ENCODE data around the gene ARHGEF6. TPM values are rescaled to one million over a fixed set of nuclear protein-coding genes. Genes with fewer than 3 reads are reported as not detected.

The ARHGEF6 gene
- total RNA-seq, 1 experiment from 2014 or later, result 5.1 TPM

DNA sequence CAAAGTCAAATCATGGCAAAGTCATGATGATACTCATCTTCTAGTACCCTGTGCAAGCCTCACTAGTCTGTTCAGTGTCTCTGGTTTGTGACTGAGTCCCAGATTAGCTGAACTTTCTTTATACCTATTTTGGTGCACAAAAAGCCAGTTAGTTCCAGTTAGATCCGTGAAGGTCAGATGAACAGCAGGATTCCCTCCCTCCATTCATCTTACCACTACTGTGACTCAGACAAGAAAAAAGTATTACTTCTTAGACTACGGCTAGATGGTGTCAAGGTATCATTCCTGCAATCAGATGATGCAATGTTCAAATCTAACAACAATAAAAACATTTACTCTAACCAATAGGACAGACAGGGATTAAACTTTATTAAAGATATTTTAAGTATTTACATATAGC, 30.4 kb downstream of the ARHGEF6 start (continued):
- TF ChIP-seq, protein P1, sequence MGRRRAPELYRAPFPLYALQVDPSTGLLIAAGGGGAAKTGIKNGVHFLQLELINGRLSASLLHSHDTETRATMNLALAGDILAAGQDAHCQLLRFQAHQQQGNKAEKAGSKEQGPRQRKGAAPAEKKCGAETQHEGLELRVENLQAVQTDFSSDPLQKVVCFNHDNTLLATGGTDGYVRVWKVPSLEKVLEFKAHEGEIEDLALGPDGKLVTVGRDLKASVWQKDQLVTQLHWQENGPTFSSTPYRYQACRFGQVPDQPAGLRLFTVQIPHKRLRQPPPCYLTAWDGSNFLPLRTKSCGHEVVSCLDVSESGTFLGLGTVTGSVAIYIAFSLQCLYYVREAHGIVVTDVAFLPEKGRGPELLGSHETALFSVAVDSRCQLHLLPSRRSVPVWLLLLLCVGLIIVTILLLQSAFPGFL (CRISPR knock-in tag; IDR thresholded peaks at IDR 0.05; ENCODE audit: borderline replicate concordance), result no peak
- TF ChIP-seq, protein P2, sequence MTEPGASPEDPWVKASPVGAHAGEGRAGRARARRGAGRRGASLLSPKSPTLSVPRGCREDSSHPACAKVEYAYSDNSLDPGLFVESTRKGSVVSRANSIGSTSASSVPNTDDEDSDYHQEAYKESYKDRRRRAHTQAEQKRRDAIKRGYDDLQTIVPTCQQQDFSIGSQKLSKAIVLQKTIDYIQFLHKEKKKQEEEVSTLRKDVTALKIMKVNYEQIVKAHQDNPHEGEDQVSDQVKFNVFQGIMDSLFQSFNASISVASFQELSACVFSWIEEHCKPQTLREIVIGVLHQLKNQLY (CRISPR knock-in tag; IDR thresholded peaks at IDR 0.05), result no peak
- TF ChIP-seq NFE2L1 (CRISPR knock-in tag; IDR thresholded peaks at IDR 0.05), result no peak
- TF ChIP-seq GTF2I (CRISPR knock-in tag; conservative IDR thresholded peaks at IDR 0.05), result no peak

DNA sequence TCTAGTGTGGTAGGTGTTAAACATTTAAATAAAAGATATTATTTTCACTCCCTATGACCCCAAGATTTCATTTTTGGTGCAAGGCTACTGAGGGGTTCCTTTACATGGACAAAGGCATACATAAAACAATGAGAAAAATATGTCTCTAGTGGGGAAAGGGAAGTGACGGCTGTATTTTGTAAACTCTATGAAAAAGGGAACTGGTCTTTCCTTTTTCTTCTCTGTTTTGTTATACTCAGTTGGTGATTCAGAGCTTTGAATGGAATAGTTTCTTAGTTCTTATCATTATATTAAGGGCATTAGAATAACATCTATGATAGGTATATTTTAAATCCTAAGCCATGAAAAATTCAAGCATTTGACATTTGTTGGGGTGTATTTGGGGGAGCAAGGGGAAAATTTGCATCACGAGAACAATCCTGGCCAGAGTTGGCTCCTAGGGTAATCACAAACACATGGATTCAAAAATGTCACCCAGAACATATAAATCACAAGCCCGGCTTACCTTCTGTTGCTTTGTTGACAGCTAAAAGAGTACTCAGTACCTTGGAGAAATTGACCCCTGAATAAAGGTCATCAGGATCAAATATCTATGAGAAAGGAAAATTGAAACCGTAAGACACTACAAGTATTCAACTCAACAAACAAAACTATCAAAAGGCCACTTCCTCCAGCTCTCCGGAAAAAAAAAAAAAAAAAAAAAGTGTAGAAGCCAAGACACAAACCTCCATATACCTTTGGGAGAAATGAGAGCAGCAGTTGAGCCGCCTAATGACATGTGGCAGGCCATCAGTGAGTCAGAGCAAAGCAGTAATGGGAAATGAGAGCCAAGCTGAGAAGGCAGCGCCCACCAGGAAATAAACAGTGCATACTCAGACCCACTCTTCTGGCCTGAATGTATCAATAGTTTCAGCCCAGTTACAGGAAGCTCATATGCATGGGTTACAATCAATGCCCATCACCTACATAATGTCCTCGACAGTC, 33.4 kb downstream of the ARHGEF6 start:
- H3K4me3 Mint-ChIP-seq, result no peak overlapping the region
- ATAC-seq (no peak), DNase-seq (ENCODE audit: low spot score) (no peak)
- no peaks in the 10 kb centered on the region for H3K36me3 Mint-ChIP-seq
- peaks cover 20% of the 10 kb centered on the region for H3K4me1 Mint-ChIP-seq
- H3K9me3 Mint-ChIP-seq, result no peaks in the 10 kb centered on the region
- H3K27me3 Mint-ChIP-seq (ENCODE audit: low read depth), result no peaks in the 10 kb centered on the region
- H3K27ac Mint-ChIP-seq, result no peak overlapping the region
- POLR2A ChIA-PET, result no interaction called here
- TF ChIP-seq, protein P3, sequence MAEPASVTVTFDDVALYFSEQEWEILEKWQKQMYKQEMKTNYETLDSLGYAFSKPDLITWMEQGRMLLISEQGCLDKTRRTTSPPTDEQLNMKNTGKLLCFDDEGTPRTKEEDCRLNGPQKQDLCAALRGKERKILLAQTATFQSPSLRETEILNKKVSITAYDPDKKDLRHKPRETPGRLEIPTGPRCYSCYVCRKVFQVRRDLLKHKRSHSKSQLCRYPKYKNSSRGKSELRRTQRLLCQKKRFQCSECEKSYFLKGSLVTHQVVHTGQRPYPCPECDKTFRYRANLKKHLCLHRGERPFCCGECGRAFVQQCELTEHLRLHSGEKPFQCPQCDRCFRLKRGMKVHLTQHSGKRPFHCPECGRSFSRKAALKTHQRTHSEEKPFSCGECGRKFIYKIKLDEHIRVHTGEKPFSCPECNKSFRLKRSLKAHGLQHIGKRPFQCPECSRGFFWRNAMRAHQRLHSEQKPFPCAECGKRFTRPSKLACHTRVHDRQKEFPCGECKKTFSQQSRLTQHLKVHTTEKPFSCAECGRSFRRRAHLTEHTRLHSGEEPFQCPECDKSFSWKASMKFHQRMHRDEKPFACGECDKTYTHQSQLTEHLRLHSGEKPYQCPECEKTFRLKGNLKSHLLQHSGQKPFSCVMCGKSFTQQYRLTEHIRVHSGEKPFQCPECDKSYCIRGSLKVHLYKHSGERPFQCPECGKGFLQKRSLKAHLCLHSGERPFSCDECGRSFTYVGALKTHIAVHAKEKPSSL (CRISPR knock-in tag; conservative IDR thresholded peaks at IDR 0.05), result no peak
- TF ChIP-seq SMAD4 (CRISPR knock-in tag; IDR thresholded peaks at IDR 0.05), result no peak
- TF ChIP-seq, protein P4, sequence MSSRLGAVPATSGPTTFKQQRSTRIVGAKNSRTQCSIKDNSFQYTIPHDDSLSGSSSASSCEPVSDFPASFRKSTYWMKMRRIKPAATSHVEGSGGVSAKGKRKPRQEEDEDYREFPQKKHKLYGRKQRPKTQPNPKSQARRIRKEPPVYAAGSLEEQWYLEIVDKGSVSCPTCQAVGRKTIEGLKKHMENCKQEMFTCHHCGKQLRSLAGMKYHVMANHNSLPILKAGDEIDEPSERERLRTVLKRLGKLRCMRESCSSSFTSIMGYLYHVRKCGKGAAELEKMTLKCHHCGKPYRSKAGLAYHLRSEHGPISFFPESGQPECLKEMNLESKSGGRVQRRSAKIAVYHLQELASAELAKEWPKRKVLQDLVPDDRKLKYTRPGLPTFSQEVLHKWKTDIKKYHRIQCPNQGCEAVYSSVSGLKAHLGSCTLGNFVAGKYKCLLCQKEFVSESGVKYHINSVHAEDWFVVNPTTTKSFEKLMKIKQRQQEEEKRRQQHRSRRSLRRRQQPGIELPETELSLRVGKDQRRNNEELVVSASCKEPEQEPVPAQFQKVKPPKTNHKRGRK (CRISPR knock-in tag; IDR thresholded peaks at IDR 0.05; ENCODE audit: borderline replicate concordance), result no peak
- CTCF ChIA-PET, result interaction anchor here (0.6 kb wide), 1 partner anchor 305 kb away, joined by 6 read pairs; no protein-coding TSS in a partner anchor

DNA sequence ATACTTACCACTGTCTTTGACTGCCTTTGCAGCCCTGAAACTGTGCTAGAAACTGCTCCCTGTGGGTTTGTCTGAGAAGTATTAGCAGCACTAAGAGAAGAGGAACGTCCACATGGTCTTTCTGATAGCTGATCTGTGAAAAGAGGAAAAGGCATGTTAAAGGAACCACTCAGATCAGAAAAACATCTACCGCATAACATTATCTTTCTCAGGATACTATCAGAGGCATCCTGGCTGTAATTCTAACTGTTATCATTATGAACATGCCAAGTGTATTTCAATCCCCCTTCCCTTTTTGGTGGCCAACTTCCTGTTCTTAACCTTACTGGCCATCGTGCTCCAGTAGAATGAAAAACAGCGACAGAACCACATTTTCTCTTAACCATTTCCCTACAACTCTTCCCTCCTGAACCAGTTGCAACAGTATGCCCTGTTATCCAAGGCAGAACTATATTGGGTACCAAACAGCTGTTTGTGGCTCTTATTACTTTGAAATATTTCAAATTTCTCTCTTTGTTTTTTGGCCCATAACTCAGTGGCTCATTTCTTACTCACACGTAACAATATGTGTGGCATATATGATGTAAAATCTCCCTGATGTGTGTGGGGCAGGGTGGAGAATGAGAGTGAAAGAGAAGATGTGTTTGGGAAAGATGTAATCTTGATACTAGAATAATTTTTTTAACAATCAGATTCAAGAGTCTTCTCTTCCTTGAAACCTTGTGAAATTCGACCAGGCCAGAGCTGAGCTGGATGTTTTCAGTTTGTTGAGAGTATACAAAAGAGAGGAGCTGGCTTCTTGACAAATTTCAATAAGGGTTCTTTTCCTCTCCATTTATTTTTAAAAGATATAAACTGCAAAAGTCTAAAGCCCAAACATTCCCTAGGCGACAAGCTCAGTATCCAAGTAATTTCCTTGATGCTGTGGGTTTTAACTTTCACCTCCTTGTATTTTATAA, 35.2 kb downstream of the ARHGEF6 start:
- ChIA-PET POLR2A (no interaction called here), CTCF (interaction anchor here (0.7 to 1.0 kb wide), 2 partner anchors 9 to 18 kb away, joined by 3 read pairs; no protein-coding TSS in a partner anchor)
- no peak overlapping the region; the same call in 1 of the 2 replicates for H3K27ac Mint-ChIP-seq
- TF ChIP-seq ATF1 (CRISPR knock-in tag; IDR thresholded peaks at IDR 0.05) (no peak), GTF2I (CRISPR knock-in tag; conservative IDR thresholded peaks at IDR 0.05) (no peak), ZNF423 (CRISPR knock-in tag; IDR thresholded peaks at IDR 0.05) (no peak), RELA (CRISPR knock-in tag; IDR thresholded peaks at IDR 0.05; ENCODE audit: borderline replicate concordance) (no peak), SMAD4 (CRISPR knock-in tag; IDR thresholded peaks at IDR 0.05) (no peak), ZNF396 (CRISPR knock-in tag; IDR thresholded peaks at IDR 0.05; ENCODE audit: borderline replicate concordance) (no peak)
- TF ChIP-seq, protein P5, sequence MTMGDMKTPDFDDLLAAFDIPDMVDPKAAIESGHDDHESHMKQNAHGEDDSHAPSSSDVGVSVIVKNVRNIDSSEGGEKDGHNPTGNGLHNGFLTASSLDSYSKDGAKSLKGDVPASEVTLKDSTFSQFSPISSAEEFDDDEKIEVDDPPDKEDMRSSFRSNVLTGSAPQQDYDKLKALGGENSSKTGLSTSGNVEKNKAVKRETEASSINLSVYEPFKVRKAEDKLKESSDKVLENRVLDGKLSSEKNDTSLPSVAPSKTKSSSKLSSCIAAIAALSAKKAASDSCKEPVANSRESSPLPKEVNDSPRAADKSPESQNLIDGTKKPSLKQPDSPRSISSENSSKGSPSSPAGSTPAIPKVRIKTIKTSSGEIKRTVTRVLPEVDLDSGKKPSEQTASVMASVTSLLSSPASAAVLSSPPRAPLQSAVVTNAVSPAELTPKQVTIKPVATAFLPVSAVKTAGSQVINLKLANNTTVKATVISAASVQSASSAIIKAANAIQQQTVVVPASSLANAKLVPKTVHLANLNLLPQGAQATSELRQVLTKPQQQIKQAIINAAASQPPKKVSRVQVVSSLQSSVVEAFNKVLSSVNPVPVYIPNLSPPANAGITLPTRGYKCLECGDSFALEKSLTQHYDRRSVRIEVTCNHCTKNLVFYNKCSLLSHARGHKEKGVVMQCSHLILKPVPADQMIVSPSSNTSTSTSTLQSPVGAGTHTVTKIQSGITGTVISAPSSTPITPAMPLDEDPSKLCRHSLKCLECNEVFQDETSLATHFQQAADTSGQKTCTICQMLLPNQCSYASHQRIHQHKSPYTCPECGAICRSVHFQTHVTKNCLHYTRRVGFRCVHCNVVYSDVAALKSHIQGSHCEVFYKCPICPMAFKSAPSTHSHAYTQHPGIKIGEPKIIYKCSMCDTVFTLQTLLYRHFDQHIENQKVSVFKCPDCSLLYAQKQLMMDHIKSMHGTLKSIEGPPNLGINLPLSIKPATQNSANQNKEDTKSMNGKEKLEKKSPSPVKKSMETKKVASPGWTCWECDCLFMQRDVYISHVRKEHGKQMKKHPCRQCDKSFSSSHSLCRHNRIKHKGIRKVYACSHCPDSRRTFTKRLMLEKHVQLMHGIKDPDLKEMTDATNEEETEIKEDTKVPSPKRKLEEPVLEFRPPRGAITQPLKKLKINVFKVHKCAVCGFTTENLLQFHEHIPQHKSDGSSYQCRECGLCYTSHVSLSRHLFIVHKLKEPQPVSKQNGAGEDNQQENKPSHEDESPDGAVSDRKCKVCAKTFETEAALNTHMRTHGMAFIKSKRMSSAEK (CRISPR knock-in tag; IDR thresholded peaks at IDR 0.05; ENCODE audit: borderline replicate concordance), result no peak
- TF ChIP-seq, protein P6, sequence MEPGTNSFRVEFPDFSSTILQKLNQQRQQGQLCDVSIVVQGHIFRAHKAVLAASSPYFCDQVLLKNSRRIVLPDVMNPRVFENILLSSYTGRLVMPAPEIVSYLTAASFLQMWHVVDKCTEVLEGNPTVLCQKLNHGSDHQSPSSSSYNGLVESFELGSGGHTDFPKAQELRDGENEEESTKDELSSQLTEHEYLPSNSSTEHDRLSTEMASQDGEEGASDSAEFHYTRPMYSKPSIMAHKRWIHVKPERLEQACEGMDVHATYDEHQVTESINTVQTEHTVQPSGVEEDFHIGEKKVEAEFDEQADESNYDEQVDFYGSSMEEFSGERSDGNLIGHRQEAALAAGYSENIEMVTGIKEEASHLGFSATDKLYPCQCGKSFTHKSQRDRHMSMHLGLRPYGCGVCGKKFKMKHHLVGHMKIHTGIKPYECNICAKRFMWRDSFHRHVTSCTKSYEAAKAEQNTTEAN (CRISPR knock-in tag; IDR thresholded peaks at IDR 0.05), result no peak
- TF ChIP-seq, protein P7, sequence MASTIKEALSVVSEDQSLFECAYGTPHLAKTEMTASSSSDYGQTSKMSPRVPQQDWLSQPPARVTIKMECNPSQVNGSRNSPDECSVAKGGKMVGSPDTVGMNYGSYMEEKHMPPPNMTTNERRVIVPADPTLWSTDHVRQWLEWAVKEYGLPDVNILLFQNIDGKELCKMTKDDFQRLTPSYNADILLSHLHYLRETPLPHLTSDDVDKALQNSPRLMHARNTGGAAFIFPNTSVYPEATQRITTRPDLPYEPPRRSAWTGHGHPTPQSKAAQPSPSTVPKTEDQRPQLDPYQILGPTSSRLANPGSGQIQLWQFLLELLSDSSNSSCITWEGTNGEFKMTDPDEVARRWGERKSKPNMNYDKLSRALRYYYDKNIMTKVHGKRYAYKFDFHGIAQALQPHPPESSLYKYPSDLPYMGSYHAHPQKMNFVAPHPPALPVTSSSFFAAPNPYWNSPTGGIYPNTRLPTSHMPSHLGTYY (CRISPR knock-in tag; IDR thresholded peaks at IDR 0.05), result no peak

More for the DNA sequence above, 35.2 kb downstream of the ARHGEF6 start:
- DNase-seq (ENCODE audit: low spot score) (no peak), ATAC-seq (no peak)
- Mint-ChIP-seq H3K36me3 (no peaks in the 10 kb centered on the region), H3K4me1 (peaks cover 20% of the 10 kb centered on the region), H3K27me3 (ENCODE audit: low read depth) (no peaks in the 10 kb centered on the region), H3K9me3 (no peaks in the 10 kb centered on the region), H3K4me3 (no peak overlapping the region)

All from WTC11 (cell line).